UCSD-AML1 (cell line): ENCODE data around the gene HMGN4.

Experiments used
- DNase-seq: peaks from one replicate; lab custom pipeline; 2025; ENCODE audit not compliant: unreplicated experiment; lab: John Stamatoyannopoulos, UW

Gene HMGN4

DNA sequence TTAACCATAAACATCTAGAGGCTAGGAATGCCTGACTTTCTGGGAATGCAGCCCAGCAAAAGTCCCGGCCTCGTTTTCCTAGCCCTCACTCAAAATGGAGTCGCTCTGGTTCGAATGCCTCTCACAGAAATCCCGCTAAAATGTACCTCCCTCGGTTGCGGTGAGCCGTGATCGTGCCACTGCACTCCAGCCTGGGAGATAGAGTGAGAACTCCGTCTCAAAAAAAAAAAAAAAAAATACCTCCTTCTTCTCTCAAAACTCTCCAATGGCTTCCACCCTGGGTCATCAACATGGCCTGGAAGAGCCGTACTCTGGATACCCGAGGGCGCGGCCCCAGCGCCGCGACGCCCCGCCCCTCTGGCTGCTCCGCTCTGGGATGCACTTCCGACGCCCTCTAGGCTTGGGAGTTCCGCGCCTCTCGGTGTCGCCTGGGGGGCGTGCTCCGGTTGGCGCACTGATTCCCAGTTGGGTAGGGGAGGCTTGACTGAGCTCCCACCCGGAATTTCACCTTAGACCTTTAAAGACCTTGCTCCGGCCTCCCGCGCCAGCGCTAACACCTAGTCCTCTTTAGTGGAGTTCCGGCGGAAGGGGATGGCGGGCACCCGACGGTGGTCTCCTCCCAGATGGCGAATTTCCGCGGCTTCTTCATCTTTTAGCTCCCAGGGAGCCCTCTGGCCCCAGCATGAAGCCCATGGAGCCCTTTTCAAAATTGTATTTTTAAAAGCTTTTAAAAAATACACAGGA is 12.3 kb downstream of the HMGN4 start:
- peak; percentile 67 for DNase-seq

DNA sequence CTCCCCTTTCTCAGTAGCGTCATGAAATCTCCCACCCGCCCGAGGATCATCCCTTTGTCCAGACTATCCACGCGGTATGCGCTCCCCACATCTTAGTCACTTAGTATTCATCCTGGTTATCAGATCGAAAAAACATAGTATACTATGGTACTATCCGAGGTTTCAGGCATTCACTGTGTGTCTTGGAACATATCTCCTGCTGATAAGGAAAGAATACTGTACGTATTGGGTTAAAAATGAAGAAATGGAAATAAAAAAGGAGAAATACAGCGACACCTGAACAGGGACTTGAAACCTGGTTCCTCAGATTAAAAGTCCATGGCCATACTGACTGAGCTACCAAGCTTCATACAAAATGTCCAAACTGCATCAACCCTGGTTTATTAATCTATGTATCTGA is 14.0 kb downstream of the HMGN4 start:
- no peak for DNase-seq

DNA sequence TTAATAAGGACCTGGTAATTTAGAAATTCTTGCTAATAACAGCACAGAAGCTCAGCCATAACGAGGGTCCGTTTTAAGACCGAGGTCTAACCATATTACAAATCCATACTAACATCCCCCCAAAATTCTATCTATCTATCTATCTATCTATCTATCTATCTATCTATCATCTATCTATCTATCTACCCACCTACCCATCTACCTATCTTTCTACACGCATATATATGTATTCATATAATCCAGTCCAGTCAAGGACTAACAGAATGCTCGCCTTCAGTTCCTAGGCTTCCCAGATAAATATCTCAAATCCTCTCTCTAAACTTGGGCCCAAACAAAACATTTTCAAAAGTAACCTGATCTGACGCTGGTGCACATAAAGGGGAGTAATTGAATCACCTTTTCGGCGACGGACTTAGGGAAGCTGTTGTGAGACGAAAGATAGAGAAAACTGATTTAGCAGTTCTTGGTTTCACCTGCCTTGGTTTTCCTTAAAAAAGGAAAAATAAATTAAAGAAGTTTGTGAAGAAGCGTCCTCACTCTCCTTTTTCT is 14.5 kb downstream of the HMGN4 start:
- no peak for DNase-seq

DNA sequence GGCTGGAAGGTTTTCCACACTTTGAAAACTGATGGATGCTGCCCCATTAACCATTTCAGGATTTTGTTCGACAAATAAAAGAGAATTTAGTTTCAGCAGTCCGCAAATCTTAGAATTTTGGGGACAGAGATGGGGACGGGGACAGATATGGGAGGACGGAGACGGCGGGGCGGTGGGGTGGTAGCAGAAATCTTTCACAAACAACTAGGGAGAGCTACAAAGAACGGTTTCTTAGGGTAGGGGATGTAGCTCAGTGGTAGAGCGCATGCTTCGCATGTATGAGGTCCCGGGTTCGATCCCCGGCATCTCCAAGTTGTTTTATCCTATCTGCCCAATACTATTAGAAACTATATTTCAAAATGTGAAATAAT is 15.1 kb downstream of the HMGN4 start:
- peak; percentile 82 for DNase-seq

DNA sequence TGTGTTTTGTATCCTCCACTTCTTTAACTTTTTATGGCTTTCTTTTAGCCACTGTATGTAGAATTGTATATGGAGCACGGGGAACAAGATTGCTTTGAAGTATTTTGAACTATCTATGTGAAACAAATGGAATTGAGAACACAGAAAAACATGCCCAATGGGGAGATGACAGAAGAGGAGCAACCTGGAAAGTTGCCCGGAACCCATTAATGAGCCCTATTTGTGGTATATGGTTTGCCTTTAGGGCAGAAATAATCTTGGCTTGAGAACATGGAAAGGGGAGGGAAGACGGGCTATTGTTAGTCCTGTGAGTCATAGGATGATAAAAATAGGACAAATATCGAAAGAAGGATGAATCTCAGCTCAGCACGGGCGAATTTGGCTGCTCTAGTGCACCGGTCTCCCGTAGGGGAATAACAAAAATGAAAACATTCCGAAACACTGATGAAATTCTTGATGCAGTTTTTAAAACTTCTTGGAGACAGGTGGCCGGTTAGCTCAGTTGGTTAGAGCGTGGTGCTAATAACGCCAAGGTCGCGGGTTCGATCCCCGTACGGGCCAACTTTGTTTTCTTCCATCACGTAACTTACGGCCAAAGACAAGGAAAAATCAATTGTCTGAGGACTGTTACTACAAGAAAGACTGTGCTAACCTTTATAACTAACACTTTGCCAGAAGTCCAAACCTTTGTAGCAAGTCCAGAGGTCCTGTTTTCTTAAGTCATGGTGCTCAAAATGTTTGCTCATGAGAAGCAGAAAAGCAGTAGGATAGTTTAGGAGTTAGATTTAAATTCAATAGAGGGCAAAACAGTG is 15.7 kb downstream of the HMGN4 start:
- DNase-seq: peak; percentile 86

DNA sequence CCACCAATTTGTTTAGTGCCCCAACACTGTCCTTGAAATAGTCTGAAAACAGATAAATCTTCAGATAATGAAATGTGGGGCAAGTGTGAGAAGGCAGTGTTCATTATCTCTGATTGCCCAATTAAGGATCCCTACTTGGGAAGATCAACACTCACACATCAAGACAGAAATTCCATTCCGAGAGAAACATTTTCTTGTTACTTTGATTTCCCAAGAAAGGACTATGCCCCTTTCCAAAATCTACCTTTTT is 16.2 kb downstream of the HMGN4 start:
- DNase-seq: no peak

DNA sequence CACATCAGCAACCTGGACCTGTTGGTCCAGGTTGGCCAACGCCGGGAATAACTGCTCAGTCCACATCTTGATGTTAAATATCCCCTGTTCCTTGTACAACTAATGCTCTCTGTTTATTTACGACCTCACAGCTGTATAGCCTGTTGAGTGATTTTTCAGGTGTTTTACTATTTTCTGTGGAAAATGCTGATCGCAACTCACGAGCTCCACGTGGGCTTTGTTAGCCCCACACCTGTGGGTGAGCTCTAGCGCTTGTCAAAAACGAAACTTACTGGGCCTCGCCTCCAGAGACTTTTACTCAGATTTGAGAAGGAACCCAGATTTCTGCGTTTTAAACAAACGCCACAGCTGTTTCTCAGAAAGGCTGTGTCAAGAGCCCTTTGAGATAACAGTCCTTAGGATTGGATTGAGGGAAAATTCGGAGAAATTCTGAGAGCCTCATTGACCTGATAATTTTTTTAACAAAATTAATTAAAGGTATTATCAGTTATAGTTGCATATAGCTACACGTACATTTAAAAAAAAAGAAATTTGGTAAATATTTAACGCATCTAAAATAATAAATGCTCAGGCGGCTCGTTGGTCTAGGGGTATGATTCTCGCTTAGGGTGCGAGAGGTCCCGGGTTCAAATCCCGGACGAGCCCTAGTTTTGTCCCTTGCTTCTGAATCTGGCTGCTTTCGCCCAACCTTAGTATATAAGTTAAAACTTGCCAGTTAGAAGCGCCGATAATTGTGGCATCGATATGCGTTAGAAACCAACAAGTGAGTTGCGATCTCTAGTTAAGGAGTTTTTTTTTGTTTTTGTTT is 16.7 kb downstream of the HMGN4 start:
- peak; percentile 75 for DNase-seq

DNA sequence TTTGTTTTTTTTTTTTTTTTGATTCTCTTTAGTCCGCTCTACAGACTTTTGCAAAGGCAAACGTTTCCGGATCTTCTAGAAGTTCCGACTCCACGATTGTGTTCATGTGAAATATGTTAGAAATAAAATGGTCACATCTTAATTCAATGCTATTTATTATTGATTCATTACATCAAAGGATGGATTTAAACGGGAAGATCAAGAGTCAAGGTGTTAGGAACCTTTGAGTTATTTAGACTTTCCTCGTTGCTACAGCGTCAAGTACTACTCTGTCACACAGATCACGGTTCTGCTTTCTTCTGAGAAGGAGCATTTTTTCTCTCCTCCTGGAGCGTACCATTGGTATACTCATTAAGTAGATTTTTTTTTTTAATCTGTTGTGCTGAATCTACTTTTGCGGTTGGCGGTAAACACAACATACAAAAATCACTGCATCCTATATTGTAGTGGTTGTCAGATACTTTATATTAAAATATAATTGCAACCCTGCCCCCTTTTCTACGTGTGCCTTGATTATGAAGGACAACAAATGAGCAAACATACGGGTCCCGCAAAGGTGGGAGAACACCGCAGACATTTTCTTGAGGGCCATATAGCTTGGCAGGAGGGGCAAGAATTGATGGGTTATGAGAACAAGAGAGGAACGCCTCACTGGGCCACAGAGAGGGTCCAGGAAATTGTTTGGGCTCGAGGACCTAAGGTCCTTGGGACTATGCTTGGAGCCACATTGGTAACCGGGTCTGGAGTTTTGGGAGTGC is 17.5 kb downstream of the HMGN4 start:
- DNase-seq: no peak

DNA sequence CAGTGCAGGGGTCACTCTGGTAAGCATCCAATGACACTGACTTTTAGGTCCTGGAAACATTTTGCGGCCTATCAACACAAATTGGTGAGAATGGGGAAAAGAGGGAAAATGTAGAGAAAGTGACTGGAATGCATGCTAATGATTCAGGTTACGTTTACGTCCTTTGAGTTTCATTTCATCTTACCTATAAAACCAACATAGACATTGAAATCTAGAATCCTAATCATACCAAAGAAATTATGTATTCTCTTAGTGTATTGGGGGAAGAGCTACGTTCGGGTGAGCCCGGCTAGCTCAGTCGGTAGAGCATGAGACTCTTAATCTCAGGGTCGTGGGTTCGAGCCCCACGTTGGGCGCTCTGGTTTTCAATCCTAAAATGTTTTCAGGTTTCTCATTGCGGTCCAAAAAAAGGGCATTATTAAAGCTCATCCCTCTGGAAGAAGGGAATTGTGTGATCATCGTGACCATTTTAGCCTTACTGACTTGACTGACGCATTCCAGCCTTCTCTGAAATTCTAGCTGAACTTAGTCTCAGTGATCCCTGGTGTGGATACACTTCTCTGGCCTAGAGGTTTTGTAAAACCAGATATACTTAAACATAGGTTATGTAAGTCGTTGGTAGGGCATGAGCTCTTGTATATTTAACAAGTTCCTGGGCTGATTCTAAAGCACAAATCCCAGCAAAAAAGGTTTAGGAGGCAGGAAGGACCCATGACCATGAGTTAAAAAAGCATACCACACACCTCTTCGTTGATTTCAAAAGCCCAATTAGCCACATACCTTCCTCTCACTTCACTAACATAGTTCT is 18.3 kb downstream of the HMGN4 start:
- peak; percentile 55 for DNase-seq

DNA sequence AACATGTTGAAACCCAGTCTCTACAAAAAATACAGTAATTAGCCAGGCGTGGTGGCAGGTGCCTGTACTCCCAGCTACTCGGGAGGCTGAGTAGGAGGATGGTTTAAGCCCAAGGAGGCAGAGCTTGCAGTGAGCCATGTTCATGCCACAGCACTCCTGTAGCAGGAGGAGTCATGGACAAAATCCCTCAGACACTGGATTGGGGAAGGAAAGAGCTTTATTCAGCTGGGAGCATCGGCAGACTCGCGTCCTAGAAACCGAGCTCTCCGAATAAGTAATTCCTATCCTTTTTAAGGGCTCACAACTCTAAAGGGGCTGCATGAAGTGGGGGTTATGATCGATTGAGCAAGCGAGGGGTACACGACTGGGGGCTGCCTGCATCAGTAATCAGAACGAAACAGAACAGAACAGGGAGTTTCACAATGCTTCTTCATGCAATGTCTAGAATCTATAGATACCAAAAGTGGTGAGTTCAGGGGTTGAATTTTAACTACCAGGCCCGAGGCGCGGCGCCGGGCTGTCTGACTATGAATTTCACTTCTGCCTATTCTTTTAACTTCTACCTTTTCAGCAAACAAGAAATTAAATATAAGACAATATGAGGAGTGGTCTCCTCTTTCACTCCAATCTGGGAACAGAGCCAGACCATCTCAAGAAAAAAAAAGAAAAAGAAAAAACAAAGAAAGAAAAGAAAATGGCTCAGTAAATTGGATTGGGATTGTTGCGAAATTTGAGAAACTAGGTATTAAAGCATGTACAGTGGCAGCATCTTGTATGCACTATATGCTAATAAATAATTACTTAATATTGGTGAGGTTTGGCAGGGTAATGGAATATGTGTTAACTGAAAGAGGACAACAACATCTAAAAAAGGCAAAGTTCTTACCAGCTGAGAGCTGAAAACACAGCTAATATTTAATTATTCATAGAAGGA is 23.6 kb downstream of the HMGN4 start:
- no peak for DNase-seq

DNA sequence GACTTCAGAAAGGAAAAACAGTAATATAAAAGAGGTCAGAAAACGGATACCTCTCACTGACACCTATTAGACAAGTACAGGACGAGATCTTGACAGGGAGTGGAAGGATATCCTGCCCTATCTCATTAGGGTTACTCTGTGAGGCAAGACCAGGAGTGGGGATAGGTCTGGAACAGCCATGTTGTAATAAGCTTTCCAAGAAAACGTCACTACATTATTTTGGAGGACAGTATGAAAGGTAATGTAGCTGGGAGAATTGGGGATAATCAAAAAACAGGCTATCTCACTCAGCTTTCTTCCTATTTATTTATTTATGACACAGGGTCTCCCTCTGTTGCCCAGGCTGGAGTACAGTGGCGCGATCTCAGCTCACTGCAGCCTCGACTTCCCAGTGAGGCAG is 25.3 kb downstream of the HMGN4 start:
- no peak for DNase-seq

DNA sequence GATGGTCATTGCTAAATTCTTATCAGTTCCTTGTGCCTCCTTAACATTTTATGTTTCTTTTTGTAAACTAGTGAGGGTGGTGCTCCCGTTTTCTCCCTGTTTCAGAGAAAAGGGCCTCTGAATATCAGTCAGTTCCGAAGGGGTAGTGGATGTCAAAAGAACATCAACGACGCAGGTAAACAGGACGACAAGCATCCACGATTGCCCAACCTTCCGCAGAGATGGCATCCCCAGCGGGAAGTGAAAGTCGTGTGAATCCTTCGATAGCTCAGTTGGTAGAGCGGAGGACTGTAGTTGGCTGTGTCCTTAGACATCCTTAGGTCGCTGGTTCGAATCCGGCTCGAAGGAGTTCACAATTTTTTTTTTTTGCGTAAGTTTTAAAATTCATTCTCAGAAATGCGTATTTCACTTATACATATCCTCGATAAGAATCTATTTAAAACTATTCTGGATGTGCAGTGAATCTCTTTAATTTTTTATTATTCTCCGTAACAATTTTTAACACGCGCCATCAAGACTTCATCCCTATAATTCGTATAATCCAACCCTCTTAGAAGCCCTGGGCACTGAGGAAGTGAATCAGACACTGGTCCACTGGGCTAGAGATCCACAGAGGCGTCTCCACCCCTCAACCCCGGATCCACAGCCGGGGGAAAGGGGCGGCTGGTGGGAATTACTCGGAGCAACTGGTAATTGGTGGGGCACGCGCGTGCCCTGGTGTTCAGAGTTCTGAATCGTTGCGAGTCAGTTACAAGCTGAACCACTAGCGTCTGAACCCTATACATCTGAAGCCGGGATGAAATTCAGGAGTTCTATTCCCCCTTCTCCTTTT is 30.7 kb downstream of the HMGN4 start:
- DNase-seq: peak; percentile 93

DNA sequence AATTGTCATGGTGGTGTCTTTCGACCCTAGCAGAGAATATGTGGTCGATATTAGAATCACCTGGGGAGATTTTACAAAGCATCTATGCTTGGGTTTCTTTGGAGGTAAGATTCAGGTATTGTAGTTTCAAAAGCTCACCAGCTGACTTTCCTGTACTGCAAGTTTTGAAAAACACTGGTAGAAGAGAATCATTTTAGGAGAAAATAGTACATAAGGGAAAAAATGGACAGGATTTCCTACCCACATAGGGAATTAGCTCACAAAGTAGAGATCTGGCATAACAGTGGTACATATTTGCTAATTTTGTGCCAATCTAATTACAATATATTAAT is 31.2 kb downstream of the HMGN4 start:
- no peak for DNase-seq

DNA sequence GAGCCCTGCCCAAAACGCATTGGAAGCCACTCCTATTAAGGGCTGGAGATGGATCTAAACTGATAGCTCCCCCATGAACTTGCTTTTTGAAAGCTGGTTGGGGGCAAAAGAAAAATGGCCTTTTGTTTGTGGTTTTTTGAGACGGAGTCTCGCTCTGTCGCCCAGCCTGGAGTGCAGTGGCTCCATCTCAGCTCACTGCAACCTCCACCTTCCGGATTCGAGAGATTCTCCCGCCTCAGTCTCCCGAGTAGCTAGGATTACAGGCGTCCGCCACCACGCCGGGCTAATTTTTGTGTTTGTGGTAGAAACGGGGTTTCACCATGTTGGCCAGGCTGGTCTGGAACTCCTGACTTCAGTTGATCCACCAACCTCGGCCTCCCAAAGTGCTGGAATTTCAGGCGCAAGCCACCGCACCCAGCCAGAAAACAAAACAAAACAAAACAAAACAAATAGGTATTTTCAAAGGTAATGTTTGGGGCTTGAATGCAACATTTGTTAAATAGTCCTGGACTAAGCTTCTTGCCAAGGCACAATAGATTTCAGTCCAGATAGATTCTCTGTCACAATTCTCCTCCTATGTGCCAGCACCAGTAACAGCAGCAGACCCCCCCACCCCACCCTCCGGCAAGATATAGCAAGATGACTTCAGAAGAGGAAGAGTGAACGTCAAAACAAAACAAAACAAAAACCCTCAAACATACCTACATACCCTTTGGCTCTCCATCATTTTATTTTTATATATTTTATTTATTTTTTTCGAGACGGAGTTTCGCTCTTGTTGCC is 32.1 kb downstream of the HMGN4 start:
- DNase-seq: no peak

DNA sequence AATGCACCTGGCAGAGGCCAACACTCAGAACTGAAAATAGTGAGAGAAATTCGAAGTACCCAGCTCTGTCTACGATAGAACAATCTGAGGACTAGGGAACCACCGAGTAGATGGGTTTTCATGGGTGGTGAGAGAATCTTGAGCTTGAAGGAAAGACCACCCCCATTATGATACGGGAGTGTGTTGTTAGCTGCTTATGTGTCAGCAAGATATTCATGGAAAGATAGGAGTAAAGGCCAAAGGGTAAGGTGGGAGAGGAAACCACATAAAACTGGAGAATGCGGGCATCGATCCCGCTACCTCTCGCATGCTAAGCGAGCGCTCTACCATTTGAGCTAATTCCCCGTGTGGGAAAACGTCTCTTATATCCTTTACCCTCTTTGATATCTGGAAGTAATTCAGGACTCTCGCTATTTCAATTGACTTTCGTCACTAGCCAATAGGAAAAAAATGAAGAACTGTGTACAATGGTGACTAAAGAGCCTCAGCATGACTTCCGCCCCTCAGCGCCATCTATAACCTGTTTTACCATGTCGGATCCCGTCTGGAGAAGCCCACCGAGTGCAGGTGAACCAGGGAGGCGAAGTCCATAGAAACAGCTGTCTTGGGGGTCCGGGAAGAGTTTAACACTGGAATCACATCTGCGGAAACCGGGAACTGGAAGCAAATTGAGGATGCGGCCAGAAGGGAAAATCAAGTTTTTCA is 33.6 kb downstream of the HMGN4 start:
- DNase-seq: peak; percentile 80

DNA sequence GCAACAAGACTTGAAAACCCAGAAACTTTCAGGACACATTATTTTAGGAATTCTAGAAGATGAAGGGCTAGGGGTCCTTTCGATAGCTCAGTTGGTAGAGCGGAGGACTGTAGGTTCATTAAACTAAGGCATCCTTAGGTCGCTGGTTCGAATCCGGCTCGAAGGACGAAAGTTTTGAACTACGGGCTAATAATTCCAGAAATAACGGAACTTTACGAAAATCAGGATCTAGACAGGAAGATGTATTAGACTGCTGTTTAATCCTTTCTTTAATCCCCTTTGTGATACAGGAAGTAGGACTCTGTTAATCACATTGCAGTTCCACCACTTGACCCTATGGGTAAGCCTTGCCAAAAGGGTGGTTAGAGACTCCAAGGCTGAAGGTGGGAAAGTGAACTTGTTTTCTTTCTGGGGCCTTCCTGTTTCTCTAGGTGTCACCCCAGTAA is 37.4 kb downstream of the HMGN4 start:
- DNase-seq: no peak

DNA sequence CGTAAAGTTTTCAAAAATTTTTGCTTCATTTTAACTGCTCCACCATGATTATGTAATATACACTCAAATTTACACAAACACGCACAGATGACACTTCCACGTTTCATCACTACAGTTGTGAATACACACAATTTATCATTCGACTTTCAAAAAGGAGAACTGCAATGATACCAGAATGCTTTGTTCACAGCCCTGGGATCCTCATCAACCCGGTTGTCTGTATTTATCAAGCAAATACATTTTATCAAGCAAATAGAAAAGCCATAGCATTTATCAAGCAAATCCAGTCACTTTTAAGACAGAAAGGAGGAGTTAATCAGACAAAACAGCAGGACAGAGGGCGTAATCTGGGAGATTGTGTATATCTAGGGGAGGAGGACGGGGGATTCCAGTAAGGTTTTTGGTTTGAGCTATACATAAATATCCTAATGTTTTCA is 38.3 kb downstream of the HMGN4 start:
- DNase-seq: no peak
